GM12874 (cell line): ENCODE data around the gene PARN.

Experiments
- CTCF ChIP-seq: IDR thresholded peaks from 2 replicates; pipeline ENCODE4 v1.5.1; 2011; ENCODE audit warnings: low read depth, mild to moderate bottlenecking, control low read depth, low read length, moderate library complexity; ENCODE audit not compliant: insufficient read depth

PARN gene

GRCh38 chr16:14449790-14450480 is 180.1 kb downstream of the PARN start:
- TF ChIP-seq CTCF, result no peak

- TF ChIP-seq CTCF, result no peak
Measured at GRCh38 chr16:14449334-14449733, 180.7 kb downstream of the PARN start.

- no peak for TF ChIP-seq CTCF
Measured at GRCh38 chr16:14448879-14449278, 181.2 kb downstream of the PARN start.

DNA sequence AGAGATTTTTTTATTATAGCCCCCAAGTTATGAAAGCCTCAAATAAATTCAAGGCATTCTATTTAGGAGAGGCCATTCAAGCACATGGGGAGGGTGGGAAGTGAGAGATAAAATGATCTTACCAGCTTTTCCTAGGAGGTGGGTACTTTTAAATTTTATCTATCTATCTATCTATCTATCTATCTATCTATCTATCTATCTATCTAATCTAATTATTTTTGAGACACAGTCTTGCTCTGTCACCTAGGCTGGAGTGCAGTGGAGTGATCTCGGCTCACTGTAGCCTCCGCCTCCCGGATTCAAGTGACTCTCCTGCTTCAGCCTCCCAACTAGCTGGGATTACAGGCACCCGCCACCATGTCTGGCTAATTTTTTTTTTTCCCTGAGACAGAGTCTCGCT is 182.3 kb downstream of the PARN start:
- TF ChIP-seq CTCF, result no peak

DNA sequence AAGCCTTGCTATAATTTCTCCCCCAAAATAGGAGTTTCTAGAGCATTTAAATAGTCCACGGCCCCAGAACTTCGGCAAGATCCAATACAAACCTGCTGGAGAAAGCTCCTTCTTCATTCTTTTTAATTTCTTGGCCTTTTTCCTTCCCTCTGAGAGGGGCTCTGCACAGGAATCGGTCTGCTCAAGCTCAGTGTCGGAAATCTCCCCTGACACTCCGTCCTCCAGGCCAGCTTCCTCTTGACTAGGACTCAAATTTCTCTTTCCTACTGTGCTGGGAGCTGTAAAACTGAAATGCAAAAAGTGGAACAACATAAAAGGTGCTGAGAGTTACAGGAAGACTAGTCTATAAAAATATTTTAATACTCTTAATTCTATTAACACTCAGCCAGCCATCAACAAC is 183.3 kb downstream of the PARN start:
- no peak for TF ChIP-seq CTCF

DNA sequence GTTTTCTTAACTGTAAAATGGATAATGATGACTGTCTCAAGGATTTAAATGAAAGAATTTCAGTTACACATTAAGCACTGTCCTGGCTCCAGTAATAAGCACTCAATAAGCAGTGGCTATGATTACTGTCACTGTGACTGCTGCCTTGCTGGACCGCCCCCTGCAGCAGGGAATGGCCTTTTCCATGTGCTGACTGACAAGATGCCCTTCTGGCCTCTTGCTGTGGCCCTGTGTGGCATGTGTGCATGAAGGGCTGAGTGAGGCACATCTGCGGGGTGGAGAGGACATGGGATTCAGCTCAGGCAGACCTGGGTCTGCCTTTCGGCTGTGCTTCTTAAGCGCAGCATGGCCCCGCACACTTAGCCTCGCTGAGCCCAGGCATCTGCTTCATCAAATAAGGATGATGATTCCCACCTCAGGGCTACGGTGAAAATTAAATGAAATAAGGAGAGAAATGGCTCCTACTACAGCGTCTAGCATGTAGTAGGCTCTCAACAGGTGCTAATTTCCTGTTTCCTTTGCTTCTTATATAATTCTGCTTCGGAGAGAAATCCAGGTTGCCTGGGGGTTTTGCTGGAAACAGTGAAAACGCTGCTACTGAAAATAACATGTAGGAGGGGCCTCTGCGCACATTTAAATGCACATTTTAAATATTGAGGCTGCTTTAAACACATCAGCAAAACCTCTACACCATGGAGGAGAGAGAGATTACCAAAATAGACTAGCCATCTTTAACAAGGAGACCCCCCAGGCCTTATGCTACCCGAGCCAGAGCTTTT is 183.9 kb downstream of the PARN start:
- no peak for TF ChIP-seq CTCF

DNA sequence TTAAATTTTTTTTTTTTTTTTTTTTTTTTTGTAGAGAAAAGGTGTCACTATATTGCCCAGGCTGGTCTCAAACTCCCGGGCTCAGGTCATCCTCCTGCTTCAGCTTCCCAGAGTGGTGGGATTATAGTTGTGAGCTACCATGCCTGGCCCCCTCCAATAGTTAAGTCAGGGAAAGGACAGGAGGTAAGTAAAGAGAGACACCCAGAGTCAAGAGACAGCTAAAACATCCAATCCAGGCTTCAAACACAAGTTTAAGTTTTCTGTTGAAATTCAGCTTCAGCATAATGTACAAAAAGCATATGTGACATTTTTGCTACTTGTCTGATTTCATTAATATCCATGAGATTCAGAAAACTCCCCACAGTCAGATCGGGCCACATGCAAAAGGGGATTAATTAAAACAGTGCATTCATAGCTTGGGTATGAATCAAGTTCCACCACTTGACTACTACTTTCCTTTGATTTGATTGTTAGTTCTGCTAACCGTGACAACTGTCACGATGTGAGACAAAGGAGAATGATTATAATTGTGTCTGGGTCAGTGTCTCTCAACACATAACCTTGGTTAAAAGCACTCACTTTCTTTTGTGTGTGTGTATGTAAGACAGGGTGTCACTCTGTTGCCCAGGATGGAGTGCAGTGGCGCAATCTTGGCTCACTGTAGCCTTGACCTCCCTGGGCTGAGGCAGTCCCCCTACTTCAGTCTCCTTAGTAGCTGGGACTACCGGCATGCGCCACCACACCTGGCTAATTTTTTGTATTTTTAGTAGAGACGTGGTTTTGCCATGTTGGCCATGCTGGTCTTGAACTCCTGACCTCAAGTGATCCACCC is 184.9 kb downstream of the PARN start:
- TF ChIP-seq CTCF, result no peak
